ENCODE data around the gene S100A6. TPM values are rescaled to one million over a fixed set of nuclear protein-coding genes. Genes with fewer than 3 reads are reported as not detected.

S100A6 gene
- total RNA-seq, 2 donors from 2014 or later, result 3.7 to 7.5 TPM

- H3K9me3 ChIP-seq (ENCODE audit: control insufficient read depth, low read length), result no peaks in the 10 kb centered on the region
- no peak for TF ChIP-seq CTCF (conservative IDR thresholded peaks at IDR 0.05)
- H3K36me3 ChIP-seq (ENCODE audit: control insufficient read depth, insufficient read depth, low read length), result no peaks in the 10 kb centered on the region
Measured at GRCh38 chr1:153560771-153561465, 25.1 kb upstream of the S100A6 start.

GRCh38 chr1:153560241-153560640 is 24.4 kb upstream of the S100A6 start:
- Mint-ChIP-seq H3K36me3 (ENCODE audit: low read depth) (no peaks in the 10 kb centered on the region), H3K4me3 (no peak overlapping the region), H3K27ac (no peak overlapping the region), H3K27me3 (ENCODE audit: insufficient read depth) (no peaks in the 10 kb centered on the region), H3K4me1 (peaks cover under 1% of the 10 kb centered on the region), H3K9me3 (no peaks in the 10 kb centered on the region)
- TF ChIP-seq CTCF (conservative IDR thresholded peaks at IDR 0.05), result no peak
- H3K4me3 ChIP-seq (ENCODE audit: low read length), result no peak overlapping the region
- no peak overlapping the region for H3K9ac ChIP-seq (ENCODE audit: extremely low read depth, low read length, poor library complexity, severe bottlenecking)
- WGBS, 2 experiments (ENCODE audit: insufficient coverage in 1 of 2, insufficient read length in 1 of 2), result 90 to 92% methylated on average over 2 of the region's 2 CpGs
- DNase-seq, result no peak
- H3K27me3 ChIP-seq (ENCODE audit: control insufficient read depth, insufficient read depth, low read length, poor library complexity, severe bottlenecking), result no peaks in the 10 kb centered on the region
- H3K4me1 ChIP-seq (ENCODE audit: control insufficient read depth, insufficient read depth, low read length), result no peaks in the 10 kb centered on the region
- no peak overlapping the region for H3K27ac ChIP-seq (ENCODE audit: low read depth, low read length)
- H3K9me3 ChIP-seq (ENCODE audit: control insufficient read depth, low read length), result no peaks in the 10 kb centered on the region
- H3K36me3 ChIP-seq (ENCODE audit: control insufficient read depth, insufficient read depth, low read length), result no peaks in the 10 kb centered on the region

More at GRCh38 chr1:153560771-153561465, 25.1 kb upstream of the S100A6 start:
- Mint-ChIP-seq H3K4me3 (no peak overlapping the region), H3K4me1 (peaks cover 4% of the 10 kb centered on the region), H3K27ac (no peak overlapping the region), H3K27me3 (ENCODE audit: insufficient read depth) (no peaks in the 10 kb centered on the region), H3K36me3 (ENCODE audit: low read depth) (no peaks in the 10 kb centered on the region), H3K9me3 (no peaks in the 10 kb centered on the region)
- 90 to 91% methylated on average over 8 to 10 of the region's 10 CpGs for WGBS, 2 experiments (ENCODE audit: insufficient coverage in 1 of 2, insufficient read length in 1 of 2)
- H3K27me3 ChIP-seq (ENCODE audit: control insufficient read depth, insufficient read depth, low read length, poor library complexity, severe bottlenecking), result no peaks in the 10 kb centered on the region
- no peak overlapping the region for H3K9ac ChIP-seq (ENCODE audit: extremely low read depth, low read length, poor library complexity, severe bottlenecking)
- no peak overlapping the region for H3K27ac ChIP-seq (ENCODE audit: low read depth, low read length)
- no peak overlapping the region for H3K4me3 ChIP-seq (ENCODE audit: low read length)
- no peaks in the 10 kb centered on the region for H3K4me1 ChIP-seq (ENCODE audit: control insufficient read depth, insufficient read depth, low read length)
- DNase-seq, result no peak

- Histone ChIP-seq H3K4me3 (ENCODE audit: low read length) (no peak overlapping the region), H3K9me3 (ENCODE audit: control insufficient read depth, low read length) (no peaks in the 10 kb centered on the region), H3K27me3 (ENCODE audit: control insufficient read depth, insufficient read depth, low read length, poor library complexity, severe bottlenecking) (no peaks in the 10 kb centered on the region), H3K27ac (ENCODE audit: low read depth, low read length) (no peak overlapping the region), H3K9ac (ENCODE audit: extremely low read depth, low read length, poor library complexity, severe bottlenecking) (no peak overlapping the region), H3K4me1 (ENCODE audit: control insufficient read depth, insufficient read depth, low read length) (no peaks in the 10 kb centered on the region), H3K36me3 (ENCODE audit: control insufficient read depth, insufficient read depth, low read length) (no peaks in the 10 kb centered on the region)
- no peak overlapping the region for H3K4me3 Mint-ChIP-seq
- H3K36me3 Mint-ChIP-seq (ENCODE audit: low read depth), result no peaks in the 10 kb centered on the region
- no peaks in the 10 kb centered on the region for H3K9me3 Mint-ChIP-seq
- H3K27ac Mint-ChIP-seq, result no peak overlapping the region
- H3K4me1 Mint-ChIP-seq, result no peaks in the 10 kb centered on the region
- 95 to 100% methylated on average over 1 to 2 of the region's 3 CpGs for WGBS, 2 experiments (ENCODE audit: insufficient coverage in 1 of 2, insufficient read length in 1 of 2)
- no peak for TF ChIP-seq CTCF (conservative IDR thresholded peaks at IDR 0.05)
- DNase-seq, result no peak
- no peaks in the 10 kb centered on the region for H3K27me3 Mint-ChIP-seq (ENCODE audit: insufficient read depth)
Measured at GRCh38 chr1:153557877-153558276, 22.1 kb upstream of the S100A6 start.

Measured in endodermal cell (in vitro differentiated cells).